Measurements from ENCODE around the gene FGGY.

DNA sequence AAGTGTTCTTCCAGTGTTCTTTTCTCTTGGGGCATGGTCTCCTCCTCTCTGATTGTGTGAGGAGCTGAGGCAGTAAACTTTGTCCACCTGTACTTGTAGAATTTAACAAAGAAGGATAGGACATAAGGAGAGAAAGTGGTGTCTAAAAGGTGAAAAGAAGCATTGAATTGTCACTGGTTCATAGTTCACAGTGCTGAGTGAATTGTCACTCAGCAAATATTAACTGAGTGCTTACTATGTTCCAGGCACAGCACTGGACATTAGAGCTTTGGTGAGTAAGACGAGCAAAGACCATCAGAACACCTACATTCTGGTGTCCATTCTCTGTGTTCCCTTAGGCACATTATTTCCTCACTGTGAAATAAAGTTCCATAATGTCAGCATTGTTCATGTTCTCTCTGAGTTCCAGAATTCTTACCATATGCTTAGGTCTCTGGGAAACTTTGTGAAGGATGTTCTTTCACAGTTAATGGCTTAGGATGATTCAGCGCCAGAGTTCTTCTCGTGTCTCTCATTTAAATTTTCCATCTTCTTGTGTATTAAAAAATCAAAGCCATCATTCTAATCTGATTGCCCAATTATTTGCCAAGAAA is 361.1 kb downstream of the FGGY start:
- TF ChIP-seq CTCF (IDR thresholded peaks at IDR 0.05) (no peak), EZH2phosphoT487 (IDR thresholded peaks at IDR 0.05) (no peak)

Data from neural progenitor cell (in vitro differentiated cells).